HepG2 (cell line): Measurements from ENCODE around the gene TFAP2D. TPM values are rescaled to one million over a fixed set of nuclear protein-coding genes. Genes with fewer than 3 reads are reported as not detected.

ENCODE experiments used
- ATAC-seq: fragments of 200-7000 bp; cut with Tn5 transposase; 3 replicates; pipeline ENCODE4 v1.9.1; 2020; ENCODE audit warnings: mild to moderate bottlenecking, moderate library complexity
- BruUV-seq: library from RNA; stranded (reverse); fragments of 400-500 nt; replicated peaks from 2 replicates; lab custom pipeline; 2021; lab: Mats Ljungman, UMichigan
- CTCF ChIA-PET: fragments of 300-600 bp; formaldehyde crosslinking; extraction: SDS; loops from one replicate; lab custom pipeline; 2021; ENCODE audit warnings: low total read pairs, inconsistent platforms, low intra/inter-chr PET ratio; lab: Yijun Ruan, JAX
- POLR2A ChIA-PET: fragments of 350-600 bp; sonication (Branson Sonifier 250); formaldehyde crosslinking; loops from one replicate; lab custom pipeline; 2020; ENCODE audit warnings: antibody characterized with exemption, inconsistent platforms; lab: Yijun Ruan, JAX
- DNase-seq: peaks from one replicate; pipeline ENCODE4 v3.0.0-alpha.2; 2015; ENCODE audit warnings: low spot score
- FAIRE-seq: peaks from 3 replicates; lab custom pipeline; 2011; peaks lifted over from hg19 to GRCh38; lab: Jason Lieb, UNC
- H2AFZ ChIP-seq: one replicate; pipeline ENCODE4 v1.6.1; 2011; ENCODE audit warnings: low read length, inconsistent platforms
- H3K27ac ChIP-seq: fragments of 300-600 bp; 3 replicates; pipeline ENCODE4 v1.8.0; 2011; ENCODE audit warnings: mixed run types, mild to moderate bottlenecking, mixed read lengths, low read length, inconsistent platforms; ENCODE audit not compliant: insufficient read depth; ENCODE audit errors: extremely low read length
- H3K27me3 ChIP-seq, 2 experiments: fragments of 200-600 bp in 1 of 2; 2 replicates in 1 of 2; 3 replicates in 1 of 2; pipeline versions ENCODE4 v1.6.0 to v1.8.0; 2011; ENCODE audit warnings: low read length in 2 of 2, mild to moderate bottlenecking in 2 of 2, moderate library complexity in 2 of 2, inconsistent platforms in 1 of 2; ENCODE audit not compliant: insufficient read depth in 2 of 2, control insufficient read depth in 1 of 2
- H3K36me3 ChIP-seq, 2 experiments: fragments of 200-600 bp in 1 of 2; replicated peaks in 1 of 2; 2 replicates in 1 of 2; 3 replicates in 1 of 2; pipeline versions ENCODE4 v1.5.1 to v1.8.0; 2011; ENCODE audit warnings: low read length in 2 of 2, inconsistent platforms in 1 of 2; ENCODE audit not compliant: insufficient read depth in 2 of 2, control insufficient read depth in 1 of 2
- H3K4me1 ChIP-seq: 2 replicates; pipeline ENCODE4 v1.5.1; 2012; ENCODE audit warnings: low read length, inconsistent platforms; ENCODE audit not compliant: insufficient read depth
- H3K4me2 ChIP-seq: 2 replicates; pipeline ENCODE4 v1.6.0; 2011; ENCODE audit warnings: low read depth, low read length, inconsistent platforms
- H3K4me3 ChIP-seq, 3 experiments: fragments of 200-600 bp in 1 of 3; sonication (generic), shearing (Covaris generic) in 1 of 3; replicated peaks in 1 of 3; 2 replicates each; pipeline ENCODE4 v1.5.1; 2011 to 2016; ENCODE audit warnings: low read length in 3 of 3, inconsistent platforms in 2 of 3, low read depth in 2 of 3, mild to moderate bottlenecking in 2 of 3, control low read depth in 1 of 3, mixed read lengths in 1 of 3; ENCODE audit not compliant: insufficient read depth in 1 of 3
- H3K79me2 ChIP-seq: one replicate; pipeline ENCODE4 v1.6.1; 2011; ENCODE audit warnings: low read length, inconsistent platforms; ENCODE audit not compliant: insufficient read depth
- H3K9ac ChIP-seq: 2 replicates; pipeline ENCODE4 v1.6.0; 2011; ENCODE audit warnings: mild to moderate bottlenecking, low read depth, low read length, inconsistent platforms; ENCODE audit not compliant: insufficient read depth
- H3K9me3 ChIP-seq: 2 replicates; pipeline ENCODE4 v1.5.1; 2012; ENCODE audit warnings: mild to moderate bottlenecking, low read length
- H4K20me1 ChIP-seq: 2 replicates; pipeline ENCODE4 v1.6.0; 2011; ENCODE audit warnings: inconsistent platforms, mild to moderate bottlenecking, low read length, moderate library complexity; ENCODE audit not compliant: insufficient read depth
- IKZF1 ChIP-seq: fragments of 450-650 bp; IDR thresholded peaks from 2 replicates; pipeline ENCODE4 v1.7.1; 2016
- KLF6 ChIP-seq: IDR thresholded peaks from 2 replicates; pipeline ENCODE4 v1.8.0; 2016; ENCODE audit warnings: missing biosample characterization, missing genetic modification reagents
- MAFK ChIP-seq, 2 experiments: IDR thresholded peaks in 1 of 2; conservative IDR thresholded peaks in 1 of 2; 2 replicates each; pipeline ENCODE4 v1.6.1; 2011; ENCODE audit warnings: improper control_type of control experiment in 2 of 2, low read length in 2 of 2
- NFKB2 ChIP-seq: sonication (generic); formaldehyde crosslinking; IDR thresholded peaks from 2 replicates; pipeline ENCODE4 v1.4.0; 2020; ENCODE audit warnings: missing genetic modification reagents, borderline replicate concordance
- PRDM4 ChIP-seq: sonication (generic); formaldehyde crosslinking; IDR thresholded peaks from 2 replicates; pipeline ENCODE4 v1.9.0; 2021; ENCODE audit warnings: missing genetic modification reagents, borderline replicate concordance
- RNF2 ChIP-seq: fragments of 450-650 bp; conservative IDR thresholded peaks from 2 replicates; pipeline ENCODE4 v1.6.1; 2016; ENCODE audit warnings: low read depth
- SOX13 ChIP-seq, 3 experiments: fragments of 450-650 bp in 1 of 3; sonication (generic) in 1 of 3; formaldehyde crosslinking in 1 of 3; IDR thresholded peaks in 2 of 3; conservative IDR thresholded peaks in 1 of 3; 2 replicates each; pipeline versions ENCODE4 v1.5.0 to v1.6.1; 2016 to 2020; ENCODE audit warnings: antibody characterized with exemption in 1 of 3, mild to moderate bottlenecking in 1 of 3, missing compliant biosample characterization in 1 of 3, missing genetic modification reagents in 1 of 3, moderate library complexity in 1 of 3
- U2AF1 ChIP-seq: fragments of 200-400 bp; formaldehyde crosslinking; optimal IDR thresholded peaks from 2 replicates; pipeline ENCODE3; 2017; ENCODE audit warnings: mild to moderate bottlenecking, low read depth, low read length
- YEATS4 ChIP-seq: sonication (generic); formaldehyde crosslinking; IDR thresholded peaks from 2 replicates; pipeline ENCODE4 v1.4.0; 2020; ENCODE audit warnings: missing genetic modification reagents, borderline replicate concordance
- ZFY ChIP-seq: sonication (generic); formaldehyde crosslinking; IDR thresholded peaks from 2 replicates; pipeline ENCODE4 v1.4.0; 2020; ENCODE audit warnings: missing genetic modification reagents
- ZNF614 ChIP-seq: IDR thresholded peaks from 2 replicates; pipeline ENCODE4 v1.6.1; 2018; ENCODE audit warnings: missing biosample characterization, missing genetic modification reagents, inconsistent platforms, borderline replicate concordance
- ZNF790 ChIP-seq: sonication (generic); formaldehyde crosslinking; IDR thresholded peaks from 2 replicates; pipeline ENCODE4 v1.8.0; 2022; ENCODE audit warnings: missing genetic modification reagents, mild to moderate bottlenecking, borderline replicate concordance
- WGBS: methylation state at CpG from one replicate; pipeline ENCODE4 v1.1.6; 2017; ENCODE audit warnings: low lambda C conversion rate; 5-methylcytosine and 5-hydroxymethylcytosine counted together
- in situ Hi-C: cut with HindIII; loops from 2 replicates; pipeline ENCODE4 v1.10.0; 2017; ENCODE audit warnings: low pct_unique_long_range_greater_than_20kb; ENCODE audit not compliant: extremely low pct_ligation_motif_present
- intact Hi-C: fragments of 100-400 bp; cut with micrococcal nuclease; formaldehyde crosslinking; loops from one replicate; pipeline ENCODE4 v1.10.0; 2022; ENCODE audit not compliant: unreplicated experiment
- polyA plus RNA-seq, 8 experiments: library from polyadenylated mRNA; depleted of rRNA in 3 of 8; stranded (reverse) in 7 of 8; unstranded in 1 of 8; fragments of >200 nt; fragmentation: Illumina TruSeq in 4 of 8; extraction: Trizol in 4 of 8; gene quantifications; 2 replicates each; pipeline versions ENCODE4 v1.2.1 to v1.2.3, GENCODE V29; 2011 to 2016; ENCODE audit warnings: low read depth in 4 of 8, missing spikeins in 1 of 8, mixed read lengths in 1 of 8; ENCODE audit not compliant: insufficient read depth in 1 of 8
- total RNA-seq, 5 experiments: library from RNA; depleted of rRNA; stranded (reverse); fragments of >200 nt; fragmentation: Illumina TruSeq; extraction: Trizol; gene quantifications; 2 replicates each; pipeline ENCODE4 v1.2.3, GENCODE V29; 2016; ENCODE audit warnings: low read depth in 1 of 5
- TF ChIP-seq, protein P1 (sequence below): sonication (generic); formaldehyde crosslinking; IDR thresholded peaks from 2 replicates; pipeline ENCODE4 v1.8.1; 2023; ENCODE audit warnings: mild to moderate bottlenecking, missing genetic modification reagents, borderline replicate concordance

Gene TFAP2D
- total and polyA plus RNA-seq, 2 of the 13 experiments (the other 11 are each of a cell fraction or from before 2014, with no cell fraction given) = not detected

- intact Hi-C loops = no loop called here
- under 1% methylated on average over 3 of the region's 3 CpGs for WGBS
- in situ Hi-C loops = no loop called here
- POLR2A ChIA-PET = no interaction called here
- H3K36me3 ChIP-seq = no peaks in the 10 kb centered on the region
- no peaks in the 10 kb centered on the region for H3K27me3 ChIP-seq
- H3K9me3 ChIP-seq = no peaks in the 10 kb centered on the region
- H3K4me2 ChIP-seq = no peak overlapping the region
- DNase-seq (no peak), ATAC-seq (no peak), FAIRE-seq (no peak)
- no peak overlapping the region for H3K27ac ChIP-seq
- no peaks in the 10 kb centered on the region for H3K4me1 ChIP-seq
- no peak overlapping the region for H2AFZ ChIP-seq
- CTCF ChIA-PET = no interaction called here
- TF ChIP-seq YEATS4 (no peak), PRDM4 (no peak), MAFK (conservative IDR thresholded peaks at IDR 0.05 in 1 of 2, IDR thresholded peaks at IDR 0.05 in 1 of 2; ENCODE audit: low read length in 2 of 2) (no peak), RNF2 (no peak), ZNF614 (CRISPR knock-in tag) (no peak), SOX13 (IDR thresholded peaks at IDR 0.05) (no peak), SOX13 (CRISPR knock-in tag; conservative IDR thresholded peaks at IDR 0.05 in 1 of 2, IDR thresholded peaks at IDR 0.05 in 1 of 2) (no peak), ZNF790 (CRISPR knock-in tag) (no peak), U2AF1 (no peak), ZFY (CRISPR knock-in tag) (no peak), NFKB2 (CRISPR knock-in tag) (no peak), KLF6 (CRISPR knock-in tag) (no peak), IKZF1 (no peak)
- TF ChIP-seq, protein P1, sequence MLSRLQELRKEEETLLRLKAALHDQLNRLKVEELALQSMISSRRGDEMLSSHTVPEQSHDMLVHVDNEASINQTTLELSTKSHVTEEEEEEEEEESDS = no peak
- no peak overlapping the region for H3K4me3 ChIP-seq
- H4K20me1 ChIP-seq = no peaks in the 10 kb centered on the region
- BruUV-seq = no TSS peak
- H3K9ac ChIP-seq = no peak overlapping the region
- no peaks in the 10 kb centered on the region for H3K79me2 ChIP-seq
These were observed 31.6 kb downstream of the TFAP2D start for GRCh38 chr6:50744976-50745375.
